Adrenal gland (tissue), 12 donors: ENCODE data around the gene FAM118A. TPM values are rescaled to one million over a fixed set of nuclear protein-coding genes. Genes with fewer than 3 reads are reported as not detected.
A peak's percentile ranks its signal among the peaks of the same experiment; 100 is the strongest.

Experiments used
- DNase-seq, 7 donors: peaks; one replicate each; pipeline ENCODE4 v3.0.0-alpha.2; 2019 to 2020
- H3K27ac ChIP-seq, 5 donors: fragments of 200-600 bp; sonication (generic) in 4 of 5; 1 replicate in 3 of 5; 2 replicates in 2 of 5; pipeline versions ENCODE4 v1.5.1 to v1.8.0; 2016 to 2020; ENCODE audit warnings: mild to moderate bottlenecking in 1 of 5
- H3K27me3 ChIP-seq: fragments of 200-600 bp; 2 replicates; pipeline ENCODE4 v1.8.0; 2021
- H3K36me3 ChIP-seq, 2 donors: fragments of 200-600 bp; replicated peaks in 1 of 2; 1 replicate in 1 of 2; 2 replicates in 1 of 2; pipeline versions ENCODE4 v1.5.1 to v1.8.0; 2018 to 2022
- H3K4me1 ChIP-seq, 2 donors: fragments of 200-600 bp; replicated peaks in 1 of 2; 1 replicate in 1 of 2; 2 replicates in 1 of 2; pipeline versions ENCODE4 v1.5.1 to v1.8.0; 2018 to 2021
- H3K4me3 ChIP-seq, 4 donors: fragments of 200-600 bp; sonication (generic) in 3 of 4; one replicate each; pipeline ENCODE4 v1.5.1; 2016 to 2018
- H3K9me3 ChIP-seq, 3 donors: fragments of 200-600 bp; sonication (generic) in 1 of 3; replicated peaks in 1 of 3; 1 replicate in 2 of 3; 2 replicates in 1 of 3; pipeline versions ENCODE4 v1.5.1 to v1.8.0; 2016 to 2021
- CTCF ChIP-seq, 6 experiments: fragments of 450-650 bp in 4 of 6; fragments of 200-600 bp in 2 of 6; sonication (generic) in 1 of 6; IDR thresholded peaks; 1 replicate in 5 of 6; 2 replicates in 1 of 6; pipeline versions ENCODE4 v1.5.1 to v1.8.0; 2016 to 2021; ENCODE audit warnings: antibody characterized with exemption in 6 of 6, mild to moderate bottlenecking in 2 of 6, moderate library complexity in 1 of 6
- POLR2A ChIP-seq, 2 donors: fragments of 450-650 bp; IDR thresholded peaks; one replicate each; pipeline ENCODE4 v1.6.1; 2017; ENCODE audit warnings: antibody characterized with exemption in 2 of 2, mild to moderate bottlenecking in 2 of 2, moderate library complexity in 1 of 2
- WGBS, 4 donors: extraction: QIAGEN DNeasy Blood & Tissue Kit in 2 of 4; methylation state at CpG; one replicate each; pipeline versions ENCODE4 v1.1.5 to v1.1.7; 2013 to 2017; 5-methylcytosine and 5-hydroxymethylcytosine counted together
- intact Hi-C, 2 donors: fragments of 100-400 bp; cut with DNase I; formaldehyde crosslinking; loops; one replicate each; pipeline versions ENCODE4 v1.14.1 to v1.15.0; 2022 to 2023
- polyA plus RNA-seq, 3 donors: library from polyadenylated mRNA; stranded (reverse); fragments of 200-250 nt in 2 of 3; fragments of 350-450 nt in 1 of 3; fragmentation: Illumina TruSeq in 1 of 3; extraction: RNeasy Lipid Tissue Mini Kit (QIAGEN cat#74804) in 1 of 3; gene quantifications; one replicate each; pipeline ENCODE4 v1.2.3, GENCODE V29; 2013 to 2014
- total RNA-seq, 9 donors: library from RNA; depleted of rRNA in 4 of 9; stranded (reverse); fragments of >200 nt in 4 of 9; fragments of 120-200 nt in 1 of 9; fragmentation: NEBNext Ultra II Directional in 1 of 9; extraction: Animal tissue kit (Norgen Biotek cat#: 25700) in 1 of 9; gene quantifications; one replicate each; pipeline versions ENCODE4 v1.1.0 to v1.2.4, GENCODE V29; 2013 to 2023
- donor health status: healthy with polysubstance abuse.
- donor health status: Bipolar disorder and iron deficiency.
- donor health status: DM: yes; HTN: yes; CAD: no.
- donor health status: DM: no; HTN: no; CAD: no.
- donor health status: DM: no; HTN: no; CAD: no.
- donor health status: DM: yes; HTN: yes; CAD: no.

Gene FAM118A
- total and polyA plus RNA-seq, 12 donors: 6.8 to 101 (median 17.5) TPM

GRCh38 chr22:45334528-45334927, 24.8 kb downstream of the FAM118A start:
- DNase-seq: no peak
- no peak for TF ChIP-seq POLR2A (IDR thresholded peaks at IDR 0.05)
- TF ChIP-seq CTCF (IDR thresholded peaks at IDR 0.05): no peak
- Histone ChIP-seq H3K4me3 (no peak overlapping the region), H3K27me3 (no peaks in the 10 kb centered on the region), H3K9me3 (no peaks in the 10 kb centered on the region), H3K27ac (peak overlapping the region in 3 of 5 donors; percentile 1 to 62 (median 44)), H3K36me3 (peaks cover 0 to 13% of the 10 kb centered on the region in 2 donors), H3K4me1 (peaks cover 0 to 32% of the 10 kb centered on the region in 2 donors)
- WGBS, 4 donors: 42 to 50% (median 47%) methylated on average over 3 to 9 of the region's 9 CpGs
- intact Hi-C loops: no loop called here

- peak in 5 of 6 experiments; percentile 24 to 58 (median 32) for TF ChIP-seq CTCF (IDR thresholded peaks at IDR 0.05)
- TF ChIP-seq POLR2A (IDR thresholded peaks at IDR 0.05): no peak
- Histone ChIP-seq H3K27me3 (no peaks in the 10 kb centered on the region), H3K9me3 (no peaks in the 10 kb centered on the region), H3K27ac (peak overlapping the region in 3 of 5 donors; percentile 1 to 62 (median 44)), H3K36me3 (peaks cover 0 to 13% of the 10 kb centered on the region in 2 donors), H3K4me3 (no peak overlapping the region), H3K4me1 (peaks cover 0 to 32% of the 10 kb centered on the region in 2 donors)
- DNase-seq: peak; percentile 73 to 90 (median 84)
- intact Hi-C loops: no loop called here
- 46 to 75% (median 50%) methylated on average over 15 to 26 of the region's 26 CpGs for WGBS, 4 donors
These were observed 25.5 kb downstream of the FAM118A start for GRCh38 chr22:45335021-45335818.

DNA sequence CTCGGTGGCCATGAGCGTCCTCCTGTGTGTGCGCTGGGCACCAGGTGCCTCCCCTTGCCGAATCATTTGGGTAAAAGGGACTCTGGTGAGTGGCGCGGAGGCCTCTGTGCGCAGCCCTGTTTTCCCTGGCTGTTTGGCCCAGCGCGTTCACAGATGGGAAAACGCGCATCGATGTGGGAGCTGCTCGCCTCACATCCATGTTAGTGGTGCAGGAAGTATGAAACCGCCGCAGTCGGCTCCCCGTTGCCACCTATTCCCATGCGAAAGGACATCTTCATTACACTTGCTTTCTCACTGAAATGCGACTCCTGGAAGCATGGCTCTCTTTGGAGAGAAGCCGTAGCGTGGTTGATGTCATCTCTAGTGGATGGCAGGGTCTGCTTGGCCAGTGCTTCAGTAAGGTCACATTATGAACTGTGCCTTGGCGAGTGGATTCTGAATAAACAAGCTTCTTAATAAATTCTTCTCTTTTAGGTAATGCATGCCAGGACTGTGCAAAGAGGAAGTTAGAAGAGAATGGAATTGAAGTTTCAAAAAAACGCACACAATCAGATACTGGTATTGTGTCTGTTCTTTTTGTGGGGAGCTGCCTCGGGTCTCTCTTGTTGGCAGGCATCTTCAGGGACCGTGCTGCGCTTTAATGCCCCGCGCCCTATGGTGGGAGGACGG, 26.3 kb downstream of the FAM118A start:
- H3K9me3 ChIP-seq: no peaks in the 10 kb centered on the region
- H3K36me3 ChIP-seq: peaks cover 0 to 20% of the 10 kb centered on the region in 2 donors
- no peak overlapping the region for H3K27ac ChIP-seq
- no peak overlapping the region for H3K4me3 ChIP-seq
- DNase-seq: no peak
- no peaks in the 10 kb centered on the region for H3K27me3 ChIP-seq
- intact Hi-C loops: no loop called here
- 88 to 94% (median 92%) methylated on average over 25 to 29 of the region's 29 CpGs for WGBS, 4 donors
- TF ChIP-seq CTCF (IDR thresholded peaks at IDR 0.05) (no peak), POLR2A (IDR thresholded peaks at IDR 0.05) (no peak)
- H3K4me1 ChIP-seq: peaks cover 0 to 32% of the 10 kb centered on the region in 2 donors

- no peak for TF ChIP-seq CTCF (IDR thresholded peaks at IDR 0.05)
- no peak for TF ChIP-seq POLR2A (IDR thresholded peaks at IDR 0.05)
- no peaks in the 10 kb centered on the region for H3K27me3 ChIP-seq
- H3K4me1 ChIP-seq: peaks cover 0 to 32% of the 10 kb centered on the region in 2 donors
- no peak overlapping the region for H3K4me3 ChIP-seq
- H3K27ac ChIP-seq: peak overlapping the region in 3 of 5 donors; percentile 14 to 77 (median 29)
- 31 to 40% (median 34%) methylated on average over 18 of the region's 18 CpGs for WGBS, 4 donors
- intact Hi-C loops: no loop called here
- peak; percentile 72 to 94 (median 83) for DNase-seq
- peaks cover 0 to 30% of the 10 kb centered on the region in 2 donors for H3K36me3 ChIP-seq
- H3K9me3 ChIP-seq: no peaks in the 10 kb centered on the region
These were observed 27.3 kb downstream of the FAM118A start for GRCh38 chr22:45336971-45337431.
